Forelimb muscle (tissue), 1 donor: ENCODE data around the gene C2CD4D. TPM values are rescaled to one million over a fixed set of nuclear protein-coding genes. Genes with fewer than 3 reads are reported as not detected.
"Not testable (repeated sequence)": the region's sequence is repeated elsewhere in the genome, so short reads cannot be mapped to it uniquely, and the experiment has no call there.

Source experiments
- DNase-seq: peaks from one replicate; pipeline ENCODE4 v3.0.0-alpha.2; 2013; ENCODE audit warnings: low read depth
- polyA plus RNA-seq: library from polyadenylated mRNA; unstranded; fragments of 120-200 nt; gene quantifications from one replicate; pipeline ENCODE4 v1.2.1, GENCODE V29; 2013; ENCODE audit not compliant: insufficient read length

C2CD4D gene
- polyA plus RNA-seq, 1 donor = 0.23 TPM

- no peak for DNase-seq
Measured at GRCh38 chr1:151858886-151859665, 19.5 kb upstream of the C2CD4D start.

- no peak for DNase-seq
Measured at GRCh38 chr1:151858030-151858746, 18.6 kb upstream of the C2CD4D start.

- no peak for DNase-seq
Measured at GRCh38 chr1:151855933-151856332, 16.3 kb upstream of the C2CD4D start.

- DNase-seq = not testable (repeated sequence)
Measured at GRCh38 chr1:151855516-151855915, 15.9 kb upstream of the C2CD4D start.

GRCh38 chr1:151854658-151855057 is 15.0 kb upstream of the C2CD4D start:
- DNase-seq = no peak

- DNase-seq = no peak
Measured at GRCh38 chr1:151853411-151853943, 13.9 kb upstream of the C2CD4D start, which contains the start of gene THEM5. THEM5 (minus strand) TSS chr1:151853712; CDS start chr1:151853565, 147 bp downstream.

- no peak for DNase-seq
Measured at GRCh38 chr1:151852733-151853132, 13.1 kb upstream of the C2CD4D start.

GRCh38 chr1:151851886-151852285 is 12.3 kb upstream of the C2CD4D start:
- no peak for DNase-seq

GRCh38 chr1:151849871-151850270 is 10.3 kb upstream of the C2CD4D start:
- DNase-seq = no peak

GRCh38 chr1:151849126-151849525 is 9.5 kb upstream of the C2CD4D start:
- no peak for DNase-seq

GRCh38 chr1:151847867-151848596 is 8.4 kb upstream of the C2CD4D start:
- DNase-seq = no peak

- no peak for DNase-seq
Measured at GRCh38 chr1:151846686-151847237, 7.1 kb upstream of the C2CD4D start.

- DNase-seq = no peak
Measured at GRCh38 chr1:151846062-151846568, 6.5 kb upstream of the C2CD4D start.

- no peak for DNase-seq
Measured at GRCh38 chr1:151843398-151843797, 3.8 kb upstream of the C2CD4D start.

GRCh38 chr1:151841141-151841540 is 1.5 kb upstream of the C2CD4D start:
- no peak for DNase-seq

- DNase-seq = no peak
Measured at GRCh38 chr1:151840421-151840820, 801 bp upstream of the C2CD4D start.

GRCh38 chr1:151839082-151839412 is 573 bp downstream of the C2CD4D start:
- no peak for DNase-seq

- DNase-seq = no peak
Measured at GRCh38 chr1:151838222-151839081, 1.2 kb downstream of the C2CD4D start.

GRCh38 chr1:151837884-151838221 is 1.8 kb downstream of the C2CD4D start:
- no peak for DNase-seq

- DNase-seq = no peak
Measured at GRCh38 chr1:151837197-151837596, 2.4 kb downstream of the C2CD4D start.

- DNase-seq = no peak
Measured at GRCh38 chr1:151835596-151835995, 4.0 kb downstream of the C2CD4D start.
